Panc1 (cell line): Measurements from ENCODE around the gene PPP3R1. TPM values are rescaled to one million over a fixed set of nuclear protein-coding genes. Genes with fewer than 3 reads are reported as not detected.

Source experiments
- ATAC-seq: fragments of 200-7000 bp; cut with Tn5 transposase; 2 replicates; pipeline ENCODE4 v1.9.1; 2020; ENCODE audit warnings: mild to moderate bottlenecking, moderate library complexity
- BruUV-seq: library from RNA; stranded (reverse); fragments of 400-500 nt; replicated peaks from 2 replicates; lab custom pipeline; 2021; lab: Mats Ljungman, UMichigan
- CTCF ChIA-PET: fragments of 300-600 bp; sonication (Branson Sonifier 250); formaldehyde crosslinking; loops from one replicate; lab custom pipeline; 2022; ENCODE audit warnings: antibody characterized with exemption; lab: Charles Lee
- POLR2A ChIA-PET: fragments of 300-600 bp; sonication (Branson Sonifier 250); formaldehyde crosslinking; loops from one replicate; lab custom pipeline; 2022; ENCODE audit warnings: antibody characterized with exemption; lab: Charles Lee
- DNase-seq: peaks from one replicate; pipeline ENCODE4 v3.0.0-alpha.2; 2010; ENCODE audit warnings: low read depth, low spot score
- H3K27ac ChIP-seq: 2 replicates; pipeline ENCODE4 v1.5.1; 2011; ENCODE audit warnings: mild to moderate bottlenecking, low read length, inconsistent platforms
- H3K27me3 ChIP-seq: fragments of 200-500 bp; sonication (Bioruptor generic); 2 replicates; pipeline ENCODE4 v1.6.0; 2014; ENCODE audit warnings: low read length, inconsistent platforms; ENCODE audit not compliant: control insufficient read depth, insufficient read depth
- H3K36me3 ChIP-seq: fragments of 200-500 bp; sonication (Bioruptor generic); 2 replicates; pipeline ENCODE4 v1.5.1; 2014; ENCODE audit warnings: inconsistent platforms, mild to moderate bottlenecking, low read length, moderate library complexity; ENCODE audit not compliant: control insufficient read depth, insufficient read depth
- H3K4me1 ChIP-seq: 2 replicates; pipeline ENCODE4 v1.5.1; 2011; ENCODE audit warnings: inconsistent platforms, mild to moderate bottlenecking, low read length, moderate library complexity; ENCODE audit not compliant: control insufficient read depth, insufficient read depth
- H3K4me3 ChIP-seq, 2 experiments: 2 replicates each; pipeline ENCODE4 v1.5.1; 2011 to 2012; ENCODE audit warnings: low read depth in 2 of 2, low read length in 2 of 2, mild to moderate bottlenecking in 2 of 2, inconsistent platforms in 1 of 2, moderate library complexity in 1 of 2
- H3K9me3 ChIP-seq: fragments of 200-500 bp; sonication (Bioruptor generic); 2 replicates; pipeline ENCODE4 v1.5.1; 2014; ENCODE audit warnings: low read depth, mild to moderate bottlenecking, inconsistent platforms, low read length, moderate library complexity; ENCODE audit not compliant: control insufficient read depth, insufficient read depth
- POLR2AphosphoS5 ChIP-seq: IDR thresholded peaks from 2 replicates; pipeline ENCODE4 v1.6.1; 2012; ENCODE audit warnings: mild to moderate bottlenecking, low read depth, low read length, moderate library complexity
- SIN3A ChIP-seq: IDR thresholded peaks from 2 replicates; pipeline ENCODE4 v1.6.1; 2012; ENCODE audit warnings: low read depth, mild to moderate bottlenecking, low read length, moderate library complexity, borderline replicate concordance; ENCODE audit not compliant: insufficient read depth
- TCF7L2 ChIP-seq: IDR thresholded peaks from 2 replicates; pipeline ENCODE4 v1.6.1; 2011; ENCODE audit warnings: mild to moderate bottlenecking, low read depth, low read length, inconsistent platforms
- in situ Hi-C: cut with HindIII; loops from 2 replicates; pipeline ENCODE4 v1.10.0; 2016; ENCODE audit warnings: low sequenced_read_pairs, low pct_unique_long_range_greater_than_20kb
- intact Hi-C: fragments of 100-400 bp; cut with micrococcal nuclease; formaldehyde crosslinking; loops from one replicate; pipeline ENCODE4 v1.10.0; 2022; ENCODE audit not compliant: unreplicated experiment
- total RNA-seq: library from RNA; stranded (reverse); gene quantifications from one replicate; pipeline ENCODE4 v1.2.1, GENCODE V29; 2021; ENCODE audit not compliant: unreplicated experiment
- TF ChIP-seq, protein P1 (sequence below): fragments of 450-650 bp; IDR thresholded peaks from 2 replicates; pipeline ENCODE4 v1.5.1; 2017; ENCODE audit warnings: mild to moderate bottlenecking
- TF ChIP-seq, protein P2 (sequence below), 2 experiments: IDR thresholded peaks; 2 replicates each; pipeline ENCODE4 v1.6.1; 2011 to 2012; ENCODE audit warnings: low read depth in 2 of 2, control low read depth in 1 of 2, low read length in 1 of 2, mild to moderate bottlenecking in 1 of 2, moderate library complexity in 1 of 2; ENCODE audit not compliant: insufficient read depth in 1 of 2

Gene PPP3R1
- total RNA-seq, 1 experiment from 2014 or later: 77.9 TPM

DNA sequence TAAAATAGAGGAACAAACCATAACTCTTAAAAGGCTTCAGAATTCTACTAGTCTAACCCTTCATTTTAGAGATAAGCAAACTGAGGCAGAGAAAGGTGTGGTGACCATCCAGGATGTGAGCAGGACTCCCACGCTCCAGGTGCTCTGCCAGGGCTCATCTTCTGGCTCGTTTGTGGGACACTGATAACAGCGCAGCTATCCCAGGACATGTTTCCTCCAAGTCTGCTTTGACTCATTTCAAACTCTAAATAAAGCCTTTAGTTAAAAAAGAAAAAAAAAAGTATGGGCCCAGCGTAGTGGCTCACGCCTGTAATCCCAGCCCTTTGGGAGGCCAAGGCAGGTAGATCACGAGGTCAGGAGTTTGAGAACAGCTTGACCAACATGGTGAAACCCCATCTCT lies 39.0 kb upstream of the PPP3R1 start:
- peaks cover 2% of the 10 kb centered on the region; the same call in 1 of the 2 replicates for H3K27me3 ChIP-seq
- TF ChIP-seq SIN3A (no peak), TCF7L2 (no peak), POLR2AphosphoS5 (no peak)
- TF ChIP-seq, protein P1, sequence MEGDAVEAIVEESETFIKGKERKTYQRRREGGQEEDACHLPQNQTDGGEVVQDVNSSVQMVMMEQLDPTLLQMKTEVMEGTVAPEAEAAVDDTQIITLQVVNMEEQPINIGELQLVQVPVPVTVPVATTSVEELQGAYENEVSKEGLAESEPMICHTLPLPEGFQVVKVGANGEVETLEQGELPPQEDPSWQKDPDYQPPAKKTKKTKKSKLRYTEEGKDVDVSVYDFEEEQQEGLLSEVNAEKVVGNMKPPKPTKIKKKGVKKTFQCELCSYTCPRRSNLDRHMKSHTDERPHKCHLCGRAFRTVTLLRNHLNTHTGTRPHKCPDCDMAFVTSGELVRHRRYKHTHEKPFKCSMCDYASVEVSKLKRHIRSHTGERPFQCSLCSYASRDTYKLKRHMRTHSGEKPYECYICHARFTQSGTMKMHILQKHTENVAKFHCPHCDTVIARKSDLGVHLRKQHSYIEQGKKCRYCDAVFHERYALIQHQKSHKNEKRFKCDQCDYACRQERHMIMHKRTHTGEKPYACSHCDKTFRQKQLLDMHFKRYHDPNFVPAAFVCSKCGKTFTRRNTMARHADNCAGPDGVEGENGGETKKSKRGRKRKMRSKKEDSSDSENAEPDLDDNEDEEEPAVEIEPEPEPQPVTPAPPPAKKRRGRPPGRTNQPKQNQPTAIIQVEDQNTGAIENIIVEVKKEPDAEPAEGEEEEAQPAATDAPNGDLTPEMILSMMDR: no peak
- POLR2A ChIA-PET: interaction anchor here (0.7 kb wide), 1 partner anchor 1713 kb away, joined by 13 read pairs; no protein-coding TSS in a partner anchor
- DNase-seq (no peak), ATAC-seq (no peak)
- CTCF ChIA-PET: interaction anchor here (0.7 to 1.6 kb wide), 3 partner anchors 8 to 169 kb away, joined by 3 to 13 read pairs (median 5); no protein-coding TSS in a partner anchor
- no peak overlapping the region for H3K27ac ChIP-seq
- H3K36me3 ChIP-seq: no peaks in the 10 kb centered on the region
- no peaks in the 10 kb centered on the region for H3K9me3 ChIP-seq
- intact Hi-C loops (no loop called here), in situ Hi-C loops (no loop called here)
- H3K4me3 ChIP-seq: no peak overlapping the region
- H3K4me1 ChIP-seq: no peaks in the 10 kb centered on the region
- BruUV-seq: no TSS peak

DNA sequence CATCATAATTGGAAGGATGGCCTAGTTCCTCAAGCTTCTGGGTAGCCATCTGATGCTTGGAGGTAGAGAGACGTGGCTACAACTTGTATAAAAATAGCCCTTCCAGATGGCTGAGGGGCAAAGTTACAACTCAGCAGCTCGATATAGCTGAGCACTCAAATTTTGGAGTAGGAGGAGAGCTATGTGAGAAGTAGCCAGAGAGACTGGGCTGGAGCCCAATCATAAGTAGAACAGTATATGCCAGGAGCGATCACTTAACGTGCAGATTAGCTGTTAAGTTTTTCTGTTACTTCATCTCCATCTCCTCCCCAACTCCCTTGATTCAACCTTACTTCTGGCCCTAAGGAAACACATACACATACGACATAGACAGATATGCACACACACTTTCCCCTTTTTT lies 38.6 kb upstream of the PPP3R1 start:
- Histone ChIP-seq H3K4me3 (no peak overlapping the region), H3K9me3 (no peaks in the 10 kb centered on the region), H3K27me3 (peaks cover 2% of the 10 kb centered on the region; the same call in 1 of the 2 replicates), H3K36me3 (no peaks in the 10 kb centered on the region), H3K4me1 (no peaks in the 10 kb centered on the region), H3K27ac (no peak overlapping the region)
- ChIA-PET POLR2A (interaction anchor here (0.7 kb wide), 1 partner anchor 1713 kb away, joined by 13 read pairs; no protein-coding TSS in a partner anchor), CTCF (interaction anchor here (1.6 kb wide), 1 partner anchor 169 kb away, joined by 5 read pairs; no protein-coding TSS in a partner anchor)
- ATAC-seq: no peak
- no peak for DNase-seq
- in situ Hi-C loops: no loop called here
- no TSS peak for BruUV-seq
- TF ChIP-seq TCF7L2 (no peak), POLR2AphosphoS5 (no peak), SIN3A (no peak)
- TF ChIP-seq, protein P1: no peak
- TF ChIP-seq, protein P2, sequence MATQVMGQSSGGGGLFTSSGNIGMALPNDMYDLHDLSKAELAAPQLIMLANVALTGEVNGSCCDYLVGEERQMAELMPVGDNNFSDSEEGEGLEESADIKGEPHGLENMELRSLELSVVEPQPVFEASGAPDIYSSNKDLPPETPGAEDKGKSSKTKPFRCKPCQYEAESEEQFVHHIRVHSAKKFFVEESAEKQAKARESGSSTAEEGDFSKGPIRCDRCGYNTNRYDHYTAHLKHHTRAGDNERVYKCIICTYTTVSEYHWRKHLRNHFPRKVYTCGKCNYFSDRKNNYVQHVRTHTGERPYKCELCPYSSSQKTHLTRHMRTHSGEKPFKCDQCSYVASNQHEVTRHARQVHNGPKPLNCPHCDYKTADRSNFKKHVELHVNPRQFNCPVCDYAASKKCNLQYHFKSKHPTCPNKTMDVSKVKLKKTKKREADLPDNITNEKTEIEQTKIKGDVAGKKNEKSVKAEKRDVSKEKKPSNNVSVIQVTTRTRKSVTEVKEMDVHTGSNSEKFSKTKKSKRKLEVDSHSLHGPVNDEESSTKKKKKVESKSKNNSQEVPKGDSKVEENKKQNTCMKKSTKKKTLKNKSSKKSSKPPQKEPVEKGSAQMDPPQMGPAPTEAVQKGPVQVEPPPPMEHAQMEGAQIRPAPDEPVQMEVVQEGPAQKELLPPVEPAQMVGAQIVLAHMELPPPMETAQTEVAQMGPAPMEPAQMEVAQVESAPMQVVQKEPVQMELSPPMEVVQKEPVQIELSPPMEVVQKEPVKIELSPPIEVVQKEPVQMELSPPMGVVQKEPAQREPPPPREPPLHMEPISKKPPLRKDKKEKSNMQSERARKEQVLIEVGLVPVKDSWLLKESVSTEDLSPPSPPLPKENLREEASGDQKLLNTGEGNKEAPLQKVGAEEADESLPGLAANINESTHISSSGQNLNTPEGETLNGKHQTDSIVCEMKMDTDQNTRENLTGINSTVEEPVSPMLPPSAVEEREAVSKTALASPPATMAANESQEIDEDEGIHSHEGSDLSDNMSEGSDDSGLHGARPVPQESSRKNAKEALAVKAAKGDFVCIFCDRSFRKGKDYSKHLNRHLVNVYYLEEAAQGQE (IDR thresholded peaks at IDR 0.05; ENCODE audit: insufficient read depth in 1 of 2, low read depth in 2 of 2, low read length in 1 of 2): no peak
- intact Hi-C loops: no loop called here
